ENCODE results near the gene STX16.

STX16 gene

DNA sequence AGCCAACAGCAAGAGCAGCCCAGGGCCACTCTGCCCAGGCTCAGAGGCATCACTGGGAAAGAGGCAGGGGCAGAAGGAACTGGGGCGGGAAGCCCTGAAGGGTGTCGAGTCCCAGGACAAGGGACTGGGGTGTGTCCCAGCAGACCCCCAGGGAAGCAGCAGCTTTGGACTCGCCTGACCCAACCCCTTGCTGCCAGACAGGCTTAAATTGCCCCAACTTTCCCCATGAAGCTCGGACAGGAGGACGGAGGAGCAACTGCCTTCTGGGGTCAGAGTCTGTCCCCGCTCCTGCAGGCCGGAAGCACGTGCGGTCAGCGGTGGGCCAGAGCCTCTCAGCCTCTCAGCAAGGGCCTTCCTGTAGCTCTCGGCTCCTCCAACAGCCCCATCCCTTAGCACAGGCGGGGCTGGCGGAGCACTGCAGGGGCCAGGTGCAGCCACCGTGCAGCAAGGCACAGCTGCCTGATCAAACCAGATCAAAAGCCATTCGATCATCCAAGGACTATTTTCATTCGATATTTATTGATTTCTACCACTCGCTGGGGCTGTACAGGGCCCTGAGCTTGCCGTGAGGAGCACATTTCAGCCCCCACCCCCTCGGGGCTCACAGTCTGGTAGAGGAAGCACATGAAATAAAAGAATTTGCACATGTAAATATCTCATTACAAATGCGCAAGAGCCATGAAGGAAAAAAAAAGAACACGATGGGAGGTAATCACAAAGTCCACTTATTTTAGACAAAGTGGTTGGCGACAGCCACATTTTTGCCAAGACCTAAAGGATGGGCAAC is 31.8 kb upstream of the STX16 start:
- no peak for DNase-seq

DNA sequence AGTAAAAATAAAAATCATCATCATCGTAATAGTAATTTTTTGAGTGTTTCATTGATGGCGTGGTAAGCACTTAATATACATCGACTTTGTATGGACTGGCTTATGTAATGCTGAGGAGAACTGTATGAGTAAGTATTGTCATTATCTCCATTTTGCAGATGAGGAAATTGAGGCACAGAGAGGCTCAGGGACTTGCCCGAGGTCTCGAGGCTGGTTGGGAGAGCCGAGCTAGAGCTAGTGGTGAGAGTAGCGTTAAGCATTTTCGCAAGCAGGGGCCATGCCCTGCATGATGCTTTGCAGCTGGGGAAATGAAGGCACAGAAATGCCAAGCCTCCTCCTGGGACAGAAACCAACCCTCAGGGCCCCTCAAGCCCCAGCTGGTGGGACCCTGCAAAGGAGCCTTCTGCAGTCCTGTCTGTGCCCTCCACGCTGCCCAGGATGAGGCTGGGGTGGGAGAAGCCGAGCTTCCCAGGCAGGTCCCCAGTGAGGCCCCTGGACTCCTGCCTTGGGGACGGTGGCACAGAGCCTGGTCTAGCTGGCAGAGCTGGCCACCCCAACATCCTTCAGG is 31.1 kb upstream of the STX16 start:
- DNase-seq, result no peak

DNA sequence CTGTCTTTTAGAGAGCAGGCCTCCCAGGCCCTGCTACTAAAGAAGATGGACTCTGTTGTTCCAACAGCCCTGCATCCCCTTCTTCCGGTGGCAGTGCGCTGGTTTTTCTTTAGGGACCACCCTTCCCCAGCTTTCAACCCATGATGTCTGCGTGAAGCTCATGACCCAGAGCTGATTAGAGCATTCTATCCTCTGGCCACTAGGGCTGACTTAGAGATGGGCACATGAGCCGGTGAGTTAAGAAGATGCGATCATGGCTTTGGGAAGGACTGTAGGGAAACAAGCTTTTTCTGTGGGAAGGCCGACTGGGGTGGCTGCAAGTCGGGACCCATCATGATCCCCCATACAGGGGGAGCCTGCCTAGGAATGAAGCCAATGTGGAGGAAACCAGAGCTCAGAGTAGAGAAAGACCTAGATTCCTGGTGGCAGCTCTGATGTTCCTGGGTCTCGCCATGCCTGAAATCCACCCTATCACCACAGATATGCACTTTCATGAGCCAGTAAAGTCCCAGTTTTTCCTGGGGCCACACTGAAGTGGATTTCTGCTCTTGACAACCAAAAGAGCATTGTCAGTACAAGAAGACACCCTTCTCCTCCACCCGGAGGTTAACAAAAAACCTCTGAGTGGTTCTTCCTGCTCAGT is 29.1 kb upstream of the STX16 start:
- no peak for DNase-seq

DNA sequence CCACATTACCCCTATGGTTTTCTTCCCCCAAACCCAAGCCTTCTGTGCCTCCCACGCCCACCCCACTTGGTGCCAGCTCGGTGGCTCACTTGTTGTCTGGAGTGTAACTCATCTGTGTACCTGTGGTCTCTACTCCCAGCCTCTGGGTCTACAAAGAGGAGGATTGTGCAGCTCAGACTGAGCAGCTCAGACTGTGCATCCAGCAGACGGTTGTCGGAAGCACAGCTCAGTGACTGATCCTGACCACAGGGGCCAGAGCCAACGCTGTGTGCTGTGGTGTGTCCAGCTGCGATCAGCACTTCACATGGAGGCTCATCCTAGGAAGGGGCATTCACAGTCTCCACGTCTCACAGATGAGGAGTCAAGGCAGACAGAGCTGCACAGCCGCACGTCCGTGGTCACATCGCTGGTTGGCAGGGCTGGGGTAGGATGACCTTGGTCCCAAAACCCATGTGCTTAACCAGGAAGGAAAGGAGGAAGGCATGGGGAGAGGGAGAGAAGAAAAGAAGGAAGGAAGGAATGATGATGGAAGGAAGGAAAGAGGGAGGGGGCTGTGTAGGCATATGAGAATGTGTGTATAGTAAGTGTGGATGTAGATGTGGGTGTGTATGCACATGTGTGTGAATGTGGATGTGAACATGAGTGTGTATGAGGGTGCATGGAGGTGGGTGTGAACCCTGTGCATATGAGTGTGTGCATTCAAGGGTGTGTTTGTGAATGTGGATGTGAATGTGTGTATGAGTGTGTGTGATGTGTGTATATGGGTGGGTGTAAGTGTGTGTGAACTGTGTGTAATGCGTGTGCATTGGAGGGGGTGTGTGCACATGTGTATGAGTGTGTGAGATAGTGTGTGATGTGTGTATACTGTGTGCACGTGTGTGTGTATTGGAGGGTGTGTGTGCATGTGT is 28.2 kb upstream of the STX16 start:
- no peak for DNase-seq

DNA sequence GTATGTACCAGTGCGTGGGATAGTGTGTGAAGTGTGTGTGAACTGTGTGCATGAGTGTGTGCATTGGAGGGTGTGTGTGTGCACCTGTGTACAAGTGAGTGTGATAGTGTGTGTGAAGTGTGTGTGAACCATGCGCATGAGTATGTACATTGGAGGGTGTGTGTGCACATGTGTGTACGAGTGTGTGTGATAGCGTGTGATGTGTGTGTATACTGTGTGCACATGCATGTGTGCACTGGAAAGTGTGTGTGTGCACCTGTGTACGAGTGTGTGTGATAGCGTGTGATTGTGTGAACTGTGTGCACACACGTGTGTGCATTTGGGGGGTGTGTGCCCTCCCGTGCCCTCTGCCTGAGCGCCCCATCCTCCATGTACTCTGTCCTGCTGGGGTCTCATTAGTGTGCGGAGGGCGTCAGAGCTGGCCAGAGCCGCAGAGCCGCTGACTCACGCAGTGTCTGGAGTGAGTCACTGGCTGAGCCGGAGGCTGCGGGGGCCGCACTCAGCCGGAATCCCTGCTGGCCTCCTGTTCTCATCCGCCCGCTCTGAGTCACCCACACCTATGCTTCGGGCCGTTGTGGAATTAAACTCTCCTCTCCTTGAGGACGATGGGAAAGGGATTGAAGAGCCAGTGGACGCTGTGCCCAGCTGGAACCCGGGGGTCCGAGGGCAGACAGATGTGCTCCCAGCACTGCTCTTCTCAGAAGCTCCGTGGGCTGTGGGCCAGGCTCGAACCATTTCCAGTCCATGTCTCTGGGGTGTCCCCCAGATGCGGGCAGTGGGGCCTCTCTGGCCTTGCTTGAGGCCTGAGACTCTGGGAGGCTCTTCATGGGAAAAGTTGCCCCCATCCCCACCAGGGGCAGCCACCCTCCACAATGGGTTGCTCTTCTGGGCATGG is 27.3 kb upstream of the STX16 start:
- DNase-seq, result no peak

DNA sequence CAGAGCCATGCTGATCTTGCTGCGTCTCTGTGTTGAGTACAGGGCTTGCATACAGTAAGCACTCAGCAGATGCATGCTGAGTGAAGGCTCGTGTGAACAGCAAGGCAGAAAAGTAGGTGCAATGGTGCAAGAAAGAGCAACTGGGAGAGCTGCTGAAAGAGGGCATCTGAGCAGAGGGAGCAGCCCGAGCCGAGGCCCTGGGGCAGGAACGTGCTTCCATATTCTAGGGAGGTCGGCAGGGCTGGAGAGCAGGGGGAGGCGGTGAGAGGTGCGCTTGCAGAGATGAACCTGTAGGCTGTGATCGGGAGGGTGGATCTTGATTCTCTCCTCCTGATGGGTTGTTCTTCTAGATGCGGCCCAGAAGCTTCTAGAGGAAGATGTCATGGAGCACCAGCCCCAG is 26.4 kb upstream of the STX16 start:
- DNase-seq, result no peak

DNA sequence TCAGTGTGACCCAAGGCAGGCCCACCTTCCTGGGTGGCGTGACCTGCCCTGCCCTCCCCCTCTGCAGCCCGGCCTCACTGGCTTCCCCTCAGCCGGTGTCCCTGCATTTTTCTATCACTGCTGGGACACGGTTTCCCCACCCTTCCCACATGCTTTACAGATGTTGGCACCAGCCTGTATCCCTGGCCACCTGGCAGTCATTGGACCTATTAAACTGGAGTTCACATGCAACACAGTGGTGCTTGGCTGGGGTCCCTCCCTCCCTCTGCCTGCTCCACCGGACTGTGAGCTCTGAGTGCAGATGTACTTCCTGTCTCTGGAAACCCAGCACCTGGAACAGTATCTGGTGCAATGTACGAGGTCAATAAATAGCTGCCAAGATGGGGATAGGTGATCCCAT is 25.5 kb upstream of the STX16 start:
- DNase-seq, result no peak

DNA sequence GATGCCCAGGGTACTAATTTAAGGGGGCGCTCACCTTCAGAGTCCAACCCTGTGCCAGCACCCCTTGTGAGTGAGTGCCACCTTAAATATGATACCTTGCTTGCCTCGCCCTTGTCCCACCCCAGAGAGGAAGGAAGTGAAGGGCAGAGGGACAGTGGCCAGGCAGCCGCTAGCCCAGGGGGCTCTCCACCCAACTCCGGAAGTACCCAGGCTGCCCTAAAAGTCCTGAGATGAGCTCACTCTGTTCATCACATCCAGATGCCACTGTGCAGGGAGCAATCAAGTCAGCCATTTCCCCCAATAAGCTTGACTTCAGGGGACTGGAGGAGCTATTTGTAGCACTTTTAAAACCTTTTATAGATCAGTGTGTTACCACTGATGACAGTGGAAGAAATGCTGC is 25.0 kb upstream of the STX16 start:
- no peak for DNase-seq

DNA sequence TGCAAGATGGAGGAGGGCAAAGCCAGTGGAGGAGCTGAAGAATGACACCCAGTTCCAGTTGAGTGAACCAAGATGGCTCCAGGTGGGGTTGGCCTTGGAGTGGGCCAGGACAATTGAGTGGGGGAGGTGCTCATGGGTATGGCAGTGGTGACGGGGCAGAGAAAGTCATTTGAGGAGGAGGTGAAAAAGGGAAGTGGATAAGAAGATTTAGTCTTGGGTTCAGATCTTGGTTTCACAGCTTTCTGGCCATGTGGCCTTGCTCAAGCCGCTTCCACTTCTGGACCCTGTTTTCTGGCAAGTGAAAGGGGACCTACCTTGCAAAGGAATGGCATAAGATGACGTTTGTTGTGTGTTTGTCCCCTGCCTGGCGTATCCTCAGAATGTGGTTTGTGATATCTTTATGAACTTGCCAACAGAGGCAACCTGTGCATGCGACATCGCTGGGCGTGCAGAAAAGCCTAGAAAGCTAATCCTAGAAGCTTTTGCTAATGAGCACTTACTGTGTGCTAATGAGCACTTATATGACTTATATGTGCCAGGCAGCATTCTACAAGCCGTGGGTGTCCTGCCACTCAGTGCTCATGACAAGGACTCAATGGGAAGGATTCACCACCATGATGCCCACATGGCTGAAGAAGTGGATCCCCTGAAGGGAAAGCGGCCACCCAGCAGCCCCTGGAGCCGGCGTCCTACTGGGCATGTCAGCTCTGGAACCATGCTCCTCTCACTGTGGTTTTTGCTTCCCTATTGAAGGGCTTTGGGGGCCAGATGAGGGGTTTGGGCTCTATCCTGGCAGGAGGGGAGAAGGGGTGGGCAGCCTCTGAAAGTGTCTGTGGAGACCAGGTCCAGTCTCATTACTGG is 23.6 kb upstream of the STX16 start:
- no peak for DNase-seq

DNA sequence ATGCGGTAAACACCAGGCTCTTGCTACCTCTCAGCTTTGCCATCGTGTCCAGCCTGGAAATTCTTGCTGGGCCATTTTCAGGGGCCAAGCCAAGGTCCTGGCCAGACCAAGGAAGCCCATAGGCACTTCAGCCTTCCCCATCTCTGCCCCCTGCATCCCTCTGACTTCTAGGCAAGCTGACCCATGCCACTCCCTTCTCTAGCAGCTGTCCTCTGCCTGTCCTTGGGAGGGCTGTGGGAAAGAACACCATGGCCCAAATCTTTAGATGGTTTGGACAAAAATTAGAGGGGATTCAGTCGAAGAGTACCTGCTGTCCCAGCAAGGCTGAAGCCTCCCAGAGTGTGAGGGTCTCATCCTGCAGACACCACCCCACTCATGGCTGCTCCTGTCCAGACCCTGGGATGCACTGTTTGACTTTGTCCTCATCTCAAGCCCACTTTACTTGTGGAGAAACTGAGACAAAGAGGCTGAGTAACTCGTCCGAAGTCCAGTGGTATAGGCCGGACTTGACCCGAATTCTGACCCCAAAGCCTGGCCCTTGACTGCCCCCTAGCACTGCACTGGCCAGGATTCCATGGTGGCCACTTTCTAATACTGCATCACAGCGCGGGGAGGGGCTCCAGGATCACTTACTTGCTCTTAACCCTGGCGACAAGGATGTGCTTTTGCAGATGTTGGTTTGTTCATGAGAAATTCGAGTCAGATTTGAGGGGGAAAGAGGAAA is 22.4 kb upstream of the STX16 start:
- no peak for DNase-seq

DNA sequence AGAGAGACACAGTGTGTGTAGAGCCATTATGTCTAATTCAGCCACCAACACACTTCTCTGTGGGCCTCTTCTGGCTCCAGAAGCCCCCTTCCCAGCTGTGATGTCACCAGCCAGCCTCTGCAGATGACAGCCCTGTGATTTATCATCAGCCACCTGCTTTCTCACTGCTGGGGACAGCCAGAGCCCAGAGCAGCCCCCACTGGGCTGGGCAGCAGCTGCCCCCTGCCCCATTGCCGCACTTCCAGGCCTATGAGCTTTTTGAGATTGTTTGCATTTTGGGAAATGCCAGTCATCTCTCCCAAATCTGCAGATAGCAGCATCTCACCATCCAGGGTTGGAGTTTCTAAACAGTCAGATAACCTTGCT is 21.9 kb upstream of the STX16 start:
- no peak for DNase-seq

DNA sequence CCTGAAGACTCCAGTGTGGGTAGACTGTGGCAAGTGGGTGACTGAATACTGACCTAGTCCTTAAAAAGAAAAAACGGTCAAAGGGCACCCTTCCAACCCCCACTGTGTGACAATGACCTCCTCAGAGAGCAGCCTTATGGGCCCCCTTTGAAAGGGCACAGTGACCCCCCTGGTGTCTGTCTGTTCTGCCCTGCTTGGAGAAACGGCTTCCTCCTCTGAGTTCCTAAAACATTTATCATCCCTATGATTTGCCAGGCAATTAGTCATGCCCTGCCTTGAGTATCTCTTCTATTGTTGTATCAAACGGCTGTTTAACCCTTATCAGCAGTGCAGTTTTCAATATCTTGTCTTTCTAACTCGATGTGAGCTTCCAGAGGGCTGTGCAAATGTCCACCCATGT is 21.0 kb upstream of the STX16 start:
- no peak for DNase-seq

DNA sequence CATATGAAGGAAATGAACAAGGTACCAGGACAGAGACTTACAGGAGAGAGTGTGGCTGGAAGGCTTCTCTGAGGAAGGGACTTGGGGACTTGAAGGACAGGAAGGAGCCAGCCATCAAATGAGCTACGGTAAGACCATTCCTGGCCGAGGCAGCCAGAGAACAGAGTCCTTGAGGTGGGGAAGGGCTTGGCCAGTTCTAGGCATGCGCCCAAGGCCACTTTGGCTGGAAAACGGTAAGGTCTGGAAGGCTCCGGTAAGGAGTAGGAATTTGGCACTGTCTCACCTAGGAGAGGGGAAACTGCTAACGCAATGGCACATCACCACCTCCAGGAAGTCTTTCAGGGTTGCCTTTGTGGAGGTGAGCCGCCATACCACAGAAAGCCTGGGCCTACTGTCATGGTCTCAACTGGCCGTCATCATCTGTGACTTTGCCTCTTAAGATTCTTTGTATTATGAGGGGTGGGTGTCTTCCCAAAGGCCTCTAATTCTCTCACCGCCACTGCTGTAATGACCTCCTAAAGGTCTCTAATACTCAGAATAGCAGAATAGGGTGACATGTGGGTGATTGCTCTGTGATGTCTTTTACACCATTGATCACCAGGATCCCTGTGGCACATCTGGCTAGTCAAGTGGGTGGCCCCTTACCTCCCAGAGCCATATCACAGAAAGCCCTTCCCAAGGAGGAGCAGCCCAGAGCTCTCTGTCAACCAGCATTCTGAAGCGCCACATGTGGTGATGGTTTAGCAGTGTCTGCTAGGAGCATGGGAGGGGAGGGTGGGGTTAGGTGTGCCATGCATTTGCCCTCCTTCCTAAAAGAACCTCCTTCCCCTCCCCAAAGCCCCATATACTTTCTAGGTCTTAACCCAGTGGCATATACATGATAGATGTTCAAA is 17.7 kb upstream of the STX16 start:
- no peak for DNase-seq

DNA sequence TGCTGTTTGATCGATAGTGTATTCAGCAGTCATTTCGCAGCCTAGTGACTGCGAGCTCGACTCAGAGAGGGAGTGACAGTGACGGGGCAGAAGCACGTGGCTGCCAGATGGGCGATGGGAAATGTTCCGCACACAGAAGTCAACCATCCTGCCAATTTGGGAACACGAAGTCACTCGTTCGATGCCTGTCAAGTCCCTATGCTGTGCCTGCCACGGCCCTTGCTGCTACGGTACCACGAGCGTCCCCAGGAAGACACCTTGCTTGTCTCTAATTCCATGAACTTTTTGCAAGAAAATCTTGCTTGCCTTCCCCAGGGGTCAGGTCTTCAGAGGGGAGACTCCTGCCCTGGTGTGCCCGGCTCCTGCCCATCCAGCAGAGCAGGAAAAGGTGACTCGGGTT is 17.0 kb upstream of the STX16 start:
- no peak for DNase-seq

DNA sequence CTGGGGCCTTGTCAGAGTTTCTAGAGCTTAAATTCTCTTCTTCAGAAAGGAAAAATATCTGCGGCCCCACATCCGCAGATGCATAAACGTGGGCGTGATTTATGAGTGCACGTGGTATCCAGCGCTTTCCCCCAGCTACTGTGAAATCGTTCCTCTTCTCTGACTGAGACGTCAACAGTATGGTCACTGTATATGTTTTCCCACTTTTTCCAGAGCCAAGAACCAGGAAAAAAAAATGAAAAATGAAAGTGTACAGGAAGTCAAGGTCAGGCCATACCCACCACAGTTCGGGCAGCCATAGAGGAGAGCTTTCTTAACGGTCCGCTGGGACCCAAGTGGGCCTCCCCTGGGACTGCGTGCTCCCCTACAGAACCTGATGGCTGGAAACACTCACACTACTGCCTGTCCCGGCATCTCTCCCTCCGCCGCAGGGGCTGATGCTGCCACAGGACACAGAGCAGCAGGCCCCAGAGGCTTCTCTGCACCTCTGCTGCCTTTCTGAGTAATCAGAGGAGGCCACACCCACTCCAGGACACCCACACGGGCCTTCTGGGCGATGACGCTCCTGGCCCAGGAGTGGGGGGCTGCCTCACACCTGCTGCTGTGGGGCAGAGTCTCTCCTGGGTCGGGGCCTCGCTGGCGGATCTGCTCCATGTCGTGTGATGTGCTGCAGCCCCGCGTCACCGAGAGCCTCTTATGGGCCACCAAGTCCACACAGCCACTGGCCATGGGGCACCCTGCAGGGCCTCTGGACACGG is 16.4 kb upstream of the STX16 start:
- no peak for DNase-seq

DNA sequence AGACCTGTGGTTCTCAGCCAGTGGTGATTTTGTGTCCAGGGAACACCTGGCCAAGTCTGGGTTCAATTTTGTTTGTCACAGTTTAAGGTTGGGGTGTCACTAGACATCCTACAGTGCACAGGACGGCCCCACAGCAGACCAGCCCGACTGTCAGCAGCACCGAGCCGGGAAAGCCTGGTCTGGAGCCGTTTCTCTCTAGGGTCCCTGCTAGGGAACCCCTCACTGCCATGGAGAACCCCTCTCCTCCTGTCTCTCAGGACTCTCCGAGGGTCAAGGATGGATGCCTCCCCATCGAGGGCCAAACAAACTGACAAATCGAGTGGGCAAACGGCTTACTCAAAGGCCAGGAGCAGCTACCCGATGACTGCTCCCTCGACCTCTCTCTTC is 15.8 kb upstream of the STX16 start:
- DNase-seq, result no peak

DNA sequence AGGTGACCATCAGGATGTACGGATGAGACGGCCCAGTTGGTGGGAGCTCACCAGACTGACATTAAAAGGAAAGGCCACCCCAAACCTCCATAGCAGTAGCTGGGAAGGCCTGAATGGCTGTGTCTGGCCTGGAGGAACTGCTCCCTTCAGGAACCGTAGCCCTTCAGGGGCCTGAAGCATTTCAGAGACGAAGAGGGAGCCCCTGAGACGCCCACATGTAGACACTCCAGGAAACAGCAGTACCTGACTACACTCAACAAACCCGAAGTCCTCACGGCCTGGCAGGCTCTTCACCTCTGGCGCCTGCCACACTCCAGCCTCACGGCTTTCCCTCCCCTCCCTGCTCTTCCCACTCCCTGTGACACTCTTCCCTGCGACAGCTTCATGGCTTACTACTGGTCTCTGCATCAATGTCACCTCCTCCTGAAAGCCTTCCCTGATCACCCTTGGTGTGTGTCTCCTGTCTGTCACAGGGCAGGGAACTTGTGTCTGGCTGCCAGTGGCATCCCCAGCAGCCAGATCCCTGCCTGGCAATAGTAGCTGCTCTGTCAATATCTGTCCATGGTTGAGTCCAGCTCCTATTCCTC is 14.6 kb upstream of the STX16 start:
- no peak for DNase-seq

DNA sequence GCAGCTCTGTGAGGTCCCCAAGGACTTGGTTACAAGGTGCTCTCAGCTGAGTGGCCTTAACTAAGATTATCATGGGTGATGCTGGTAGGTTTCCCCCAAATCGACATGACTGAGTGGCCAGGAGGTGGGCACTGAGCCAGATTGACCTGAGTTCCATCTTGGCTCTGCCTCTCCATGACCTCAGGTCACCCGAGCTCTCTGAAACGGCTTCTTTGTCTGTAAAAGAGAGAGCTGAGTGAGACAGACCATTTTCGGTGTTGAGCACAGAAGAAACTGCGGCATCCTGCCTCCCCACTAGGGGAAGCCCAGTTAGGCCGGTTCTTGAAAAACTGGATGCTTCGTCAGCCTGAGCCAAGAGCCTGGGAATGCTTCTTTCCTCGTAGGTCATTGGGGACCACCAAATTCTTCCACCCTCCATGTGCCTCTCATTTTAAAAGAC is 14.1 kb upstream of the STX16 start:
- no peak for DNase-seq
